Measurements from ENCODE around the gene SAPCD2.

Gene SAPCD2

DNA sequence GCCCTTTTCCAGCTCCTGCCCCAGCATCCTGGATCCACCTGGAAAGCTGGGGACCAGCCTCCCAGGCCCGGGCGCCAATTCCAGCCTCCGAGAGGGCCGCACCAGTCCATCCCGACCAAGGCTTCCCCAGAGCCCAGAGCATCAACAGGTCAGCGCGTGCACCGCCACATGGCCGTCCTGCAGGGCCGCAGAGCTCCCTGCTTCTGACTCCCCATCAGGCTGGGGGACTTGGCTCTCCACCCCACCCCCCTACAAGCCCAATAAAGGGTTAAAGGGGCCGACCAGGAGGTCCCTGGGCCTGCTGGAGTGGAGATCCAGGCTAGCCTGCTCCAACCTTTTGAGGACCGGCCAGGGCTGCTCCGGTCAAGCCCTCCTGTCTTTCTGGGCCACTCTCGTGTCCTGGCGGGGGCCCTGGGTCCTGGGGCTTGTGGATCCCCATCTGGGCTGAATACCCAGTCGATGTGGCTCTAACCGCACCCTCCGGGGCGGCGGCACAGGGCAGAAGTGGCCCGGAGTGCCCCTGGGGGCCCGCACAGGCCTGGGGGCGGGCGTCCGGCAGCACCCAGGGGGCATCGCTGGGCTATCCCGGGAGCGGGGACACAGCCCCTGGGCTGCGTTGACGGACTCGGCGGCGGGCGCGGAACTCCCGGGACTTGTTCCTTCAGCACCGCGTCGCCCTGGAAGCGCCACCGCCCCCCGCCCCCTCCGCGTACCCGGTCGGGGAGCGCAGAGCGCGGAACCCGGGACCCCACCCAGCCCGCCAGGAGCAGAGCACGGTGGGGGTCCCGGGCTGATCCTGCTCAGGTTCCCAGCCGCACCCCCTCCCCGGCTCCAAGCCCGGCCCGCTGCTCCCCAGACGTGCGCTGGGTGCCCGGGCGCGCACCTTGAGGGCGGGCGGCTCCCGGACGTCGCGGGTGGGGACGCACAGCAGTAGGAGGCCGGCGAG is 17.1 kb downstream of the SAPCD2 start:
- TF ChIP-seq Cebpa-rat (IDR thresholded peaks at IDR 0.05) = no peak
- H3K27ac ChIP-seq = no peak overlapping the region
- H3K36me3 ChIP-seq = no peaks in the 10 kb centered on the region
- peaks cover 0 to 24% (median 17%) of the 10 kb centered on the region in 10 experiments; a peak in 18 of 20 replicates for H3K4me1 ChIP-seq
- peaks cover 74 to 89% (median 80%) of the 10 kb centered on the region in 11 experiments for H3K27me3 ChIP-seq
- H3K4me3 ChIP-seq = peak overlapping the region in 4 of 10 experiments; percentile 23 to 32 (median 28); a peak in 2 of 20 replicates
- H3K9ac ChIP-seq = no peak overlapping the region
- H3K9me3 ChIP-seq (replicated peaks in 1 of 11) = no peaks in the 10 kb centered on the region
- H4K20me1 ChIP-seq = peaks cover 0 to 71% (median 30%) of the 10 kb centered on the region in 11 experiments; a peak in 15 of 22 replicates
- peak overlapping the region; percentile 30 to 61 (median 39); a peak in 17 of 22 replicates for H3K4me2 ChIP-seq

DNA sequence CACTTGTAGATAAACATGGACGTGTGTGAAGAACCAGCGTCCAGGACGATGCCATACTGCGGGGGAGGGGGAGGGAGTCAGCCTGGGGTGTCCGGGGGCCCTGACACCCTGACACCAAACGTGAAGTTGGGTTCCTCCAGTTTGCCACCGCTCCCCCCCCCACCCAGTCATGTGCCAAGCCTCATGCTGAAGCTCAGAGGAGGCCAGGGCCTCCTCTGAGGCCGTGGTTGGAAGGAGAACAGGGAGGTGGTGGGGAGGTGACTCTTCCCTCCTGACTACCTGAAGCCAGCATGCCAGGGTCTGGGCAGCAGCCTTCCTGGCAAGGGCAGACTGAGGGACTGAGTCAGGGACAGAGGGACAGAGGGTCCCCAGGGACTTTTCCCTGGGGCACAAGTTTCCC is 18.1 kb downstream of the SAPCD2 start:
- H3K27ac ChIP-seq = no peak overlapping the region
- peaks cover 84 to 99% (median 90%) of the 10 kb centered on the region in 11 experiments for H3K27me3 ChIP-seq
- peaks cover 0 to 19% (median 16%) of the 10 kb centered on the region in 10 experiments; a peak in 16 of 20 replicates for H3K4me1 ChIP-seq
- H3K4me3 ChIP-seq = no peak overlapping the region
- peaks cover 0 to 79% (median 36%) of the 10 kb centered on the region in 11 experiments; a peak in 16 of 22 replicates for H4K20me1 ChIP-seq
- no peaks in the 10 kb centered on the region for H3K9me3 ChIP-seq (replicated peaks in 1 of 11)
- no peak for TF ChIP-seq Cebpa-rat (IDR thresholded peaks at IDR 0.05)
- H3K4me2 ChIP-seq = peak overlapping the region in 7 of 11 experiments; percentile 2 to 43 (median 36); a peak in 9 of 22 replicates
- H3K36me3 ChIP-seq = no peaks in the 10 kb centered on the region
- H3K9ac ChIP-seq = no peak overlapping the region

DNA sequence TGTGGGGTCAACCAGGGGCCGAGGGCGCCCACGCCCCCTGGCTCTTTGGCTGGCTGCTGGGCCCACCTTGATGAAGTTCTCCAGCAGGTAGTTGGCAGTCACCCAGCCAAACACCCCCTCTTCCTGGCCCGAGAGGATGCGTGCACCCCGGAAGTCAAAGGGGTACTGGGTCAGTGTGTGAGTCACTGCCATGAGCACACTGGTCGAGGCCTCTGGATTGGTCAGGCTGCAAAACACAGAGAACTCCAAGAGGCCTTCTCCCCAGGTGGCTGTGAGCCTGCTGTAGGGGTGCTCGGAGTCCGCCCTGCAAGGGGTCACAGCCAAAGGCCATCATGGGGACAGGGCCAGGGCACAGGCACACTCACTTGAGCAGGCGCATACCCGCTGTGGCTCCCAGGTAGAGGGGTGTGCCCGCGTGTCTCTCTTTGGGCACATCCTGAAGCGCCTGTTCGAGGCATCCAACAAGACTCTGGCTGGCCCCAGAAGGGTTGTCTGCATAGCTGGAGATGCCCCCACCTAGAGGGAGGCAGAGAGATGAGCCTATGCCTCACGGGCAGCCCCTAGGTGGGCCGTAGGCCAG is 19.1 kb downstream of the SAPCD2 start:
- Histone ChIP-seq H3K9ac (no peak overlapping the region), H3K36me3 (no peaks in the 10 kb centered on the region), H4K20me1 (peaks cover 0 to 86% (median 40%) of the 10 kb centered on the region in 11 experiments; a peak in 16 of 22 replicates), H3K4me1 (peaks cover 2 to 27% (median 20%) of the 10 kb centered on the region in 10 experiments; a peak in 17 of 20 replicates), H3K9me3 (replicated peaks in 1 of 11) (no peaks in the 10 kb centered on the region), H3K27ac (no peak overlapping the region), H3K4me3 (no peak overlapping the region), H3K4me2 (no peak overlapping the region), H3K27me3 (peaks cover 91 to 99% (median 96%) of the 10 kb centered on the region in 11 experiments)
- TF ChIP-seq Cebpa-rat (IDR thresholded peaks at IDR 0.05) = no peak

DNA sequence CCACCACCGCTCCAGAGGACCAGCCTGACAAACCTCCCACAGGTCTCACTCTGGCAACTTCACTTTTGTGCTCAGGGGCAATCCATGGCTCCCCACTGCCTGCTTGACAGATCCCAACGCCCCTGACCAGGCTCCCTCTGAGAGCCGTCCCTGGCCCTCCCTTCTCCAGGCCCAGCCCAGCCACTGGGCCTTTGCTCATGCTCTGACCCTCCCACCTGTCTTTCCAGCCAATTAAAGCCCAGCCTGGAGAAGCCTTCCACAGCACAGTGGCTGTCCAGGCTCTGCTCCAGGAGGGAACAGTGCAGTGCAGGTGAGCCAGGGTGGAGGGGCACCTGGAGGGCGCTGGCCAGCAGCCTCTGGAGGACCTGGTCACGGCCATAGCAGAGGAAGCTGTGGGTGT is 19.8 kb downstream of the SAPCD2 start:
- Histone ChIP-seq H3K4me3 (no peak overlapping the region), H3K27ac (no peak overlapping the region), H3K9ac (no peak overlapping the region), H3K27me3 (peaks cover 87 to 99% (median 96%) of the 10 kb centered on the region in 11 experiments), H3K9me3 (replicated peaks in 1 of 11) (no peaks in the 10 kb centered on the region), H3K36me3 (no peaks in the 10 kb centered on the region), H3K4me2 (no peak overlapping the region), H4K20me1 (peaks cover 0 to 83% (median 41%) of the 10 kb centered on the region in 11 experiments; a peak in 18 of 22 replicates), H3K4me1 (peaks cover 9 to 33% (median 23%) of the 10 kb centered on the region in 10 experiments; a peak in 19 of 20 replicates)
- TF ChIP-seq Cebpa-rat (IDR thresholded peaks at IDR 0.05) = no peak

DNA sequence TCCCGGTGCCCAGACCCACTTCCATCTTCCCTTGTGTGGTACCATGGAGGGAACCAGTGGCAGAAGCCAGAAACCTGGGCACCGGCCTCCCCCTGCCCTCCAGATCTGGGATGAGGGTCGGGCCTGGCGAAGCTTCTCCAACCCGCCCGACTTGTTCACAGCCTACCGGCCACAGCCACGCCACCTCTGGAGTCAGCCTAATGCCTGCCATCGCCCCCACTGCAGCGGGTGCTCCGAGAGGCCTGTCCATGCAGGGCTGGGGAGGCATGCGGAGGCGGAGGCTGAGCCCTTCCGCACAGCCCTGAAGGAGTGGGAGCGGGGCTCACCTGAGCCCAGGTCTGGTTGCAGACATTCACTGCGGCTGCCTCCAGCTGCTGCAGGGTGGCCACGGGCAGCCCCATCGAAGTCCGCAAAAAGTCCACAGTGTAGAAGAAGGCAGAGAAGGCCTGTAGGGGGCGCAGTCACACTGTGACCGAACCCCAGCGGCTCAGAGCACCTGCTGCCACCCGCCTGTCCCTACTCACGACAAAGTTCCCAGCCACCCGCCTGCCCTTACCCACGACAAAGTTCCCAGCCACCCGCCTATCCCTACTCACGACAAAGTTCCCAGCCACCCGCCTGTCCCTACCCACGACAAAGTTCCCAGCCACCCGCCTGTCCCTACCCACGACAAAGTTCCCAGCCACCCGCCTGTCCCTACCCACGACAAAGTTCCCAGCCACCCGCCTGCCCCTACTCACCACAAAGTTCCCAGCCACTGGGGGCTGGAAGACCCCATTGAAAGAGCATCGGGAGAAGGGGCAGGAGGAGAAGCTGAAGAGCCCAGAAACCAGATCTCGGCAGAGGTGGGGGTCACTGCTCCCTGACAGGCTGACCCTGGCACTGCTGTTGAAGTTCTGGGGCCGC is 20.6 kb downstream of the SAPCD2 start:
- TF ChIP-seq Cebpa-rat (IDR thresholded peaks at IDR 0.05) = no peak
- H3K4me1 ChIP-seq = peaks cover 16 to 41% (median 30%) of the 10 kb centered on the region in 10 experiments
- H3K9me3 ChIP-seq (replicated peaks in 1 of 11) = no peaks in the 10 kb centered on the region
- no peak overlapping the region for H3K4me3 ChIP-seq
- no peak overlapping the region for H3K27ac ChIP-seq
- H3K9ac ChIP-seq = no peak overlapping the region
- no peak overlapping the region for H3K4me2 ChIP-seq
- H3K27me3 ChIP-seq = peaks cover 79 to 99% (median 96%) of the 10 kb centered on the region in 11 experiments
- no peaks in the 10 kb centered on the region for H3K36me3 ChIP-seq
- H4K20me1 ChIP-seq = peaks cover 3 to 83% (median 49%) of the 10 kb centered on the region in 11 experiments; a peak in 21 of 22 replicates

DNA sequence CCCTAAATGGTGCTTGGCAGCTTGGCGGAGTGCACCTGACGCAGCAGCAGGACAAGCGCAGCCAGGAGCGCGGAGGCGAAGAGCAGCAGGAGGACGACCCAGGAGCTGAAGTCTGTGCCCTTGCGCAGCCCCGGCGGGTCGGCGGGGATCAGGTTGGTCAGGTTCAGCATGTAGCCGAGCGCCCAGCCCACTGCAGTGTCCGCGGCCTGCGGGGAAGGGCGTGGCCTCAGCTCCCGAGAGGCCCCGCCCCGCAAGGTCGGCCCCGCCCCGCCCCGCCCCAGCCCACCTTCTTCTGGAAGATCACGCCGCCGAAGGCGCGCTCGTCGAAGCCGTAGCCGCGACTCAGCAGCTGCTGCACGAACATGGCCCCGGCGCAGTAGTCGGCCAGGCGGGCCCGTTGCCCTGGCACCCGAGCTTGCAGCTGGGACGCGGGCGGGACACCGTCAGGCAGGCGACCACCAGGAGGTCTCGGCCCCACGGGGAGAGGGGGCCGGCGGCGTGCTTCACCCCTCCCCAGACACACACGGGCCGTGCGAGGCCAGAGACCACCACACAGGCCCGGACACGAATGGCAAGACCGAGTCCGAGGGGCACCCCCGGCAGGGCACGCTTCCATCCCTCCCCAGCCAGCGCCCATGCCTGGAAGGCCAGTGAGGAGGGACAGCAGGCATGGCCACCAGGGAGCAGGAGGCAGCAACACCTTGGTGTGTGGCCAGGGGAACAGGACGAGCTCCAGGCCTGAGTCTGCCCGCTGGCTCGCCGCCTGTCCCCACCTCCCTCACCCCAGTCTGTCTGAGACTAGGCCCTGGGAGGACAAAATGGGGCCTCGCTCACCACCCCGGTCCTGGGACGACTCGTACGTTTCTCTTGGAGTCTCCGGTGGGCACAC is 21.5 kb downstream of the SAPCD2 start:
- H3K4me1 ChIP-seq = peaks cover 25 to 50% (median 39%) of the 10 kb centered on the region in 10 experiments
- no peak overlapping the region for H3K27ac ChIP-seq
- H3K27me3 ChIP-seq = peaks cover 70 to 96% (median 89%) of the 10 kb centered on the region in 11 experiments
- no peak overlapping the region for H3K4me2 ChIP-seq
- no peak overlapping the region for H3K9ac ChIP-seq
- peaks cover 12 to 84% (median 58%) of the 10 kb centered on the region in 11 experiments; a peak in 21 of 22 replicates for H4K20me1 ChIP-seq
- no peak overlapping the region for H3K4me3 ChIP-seq
- no peak for TF ChIP-seq Cebpa-rat (IDR thresholded peaks at IDR 0.05)
- H3K36me3 ChIP-seq = no peaks in the 10 kb centered on the region
- H3K9me3 ChIP-seq (replicated peaks in 1 of 11) = no peaks in the 10 kb centered on the region

DNA sequence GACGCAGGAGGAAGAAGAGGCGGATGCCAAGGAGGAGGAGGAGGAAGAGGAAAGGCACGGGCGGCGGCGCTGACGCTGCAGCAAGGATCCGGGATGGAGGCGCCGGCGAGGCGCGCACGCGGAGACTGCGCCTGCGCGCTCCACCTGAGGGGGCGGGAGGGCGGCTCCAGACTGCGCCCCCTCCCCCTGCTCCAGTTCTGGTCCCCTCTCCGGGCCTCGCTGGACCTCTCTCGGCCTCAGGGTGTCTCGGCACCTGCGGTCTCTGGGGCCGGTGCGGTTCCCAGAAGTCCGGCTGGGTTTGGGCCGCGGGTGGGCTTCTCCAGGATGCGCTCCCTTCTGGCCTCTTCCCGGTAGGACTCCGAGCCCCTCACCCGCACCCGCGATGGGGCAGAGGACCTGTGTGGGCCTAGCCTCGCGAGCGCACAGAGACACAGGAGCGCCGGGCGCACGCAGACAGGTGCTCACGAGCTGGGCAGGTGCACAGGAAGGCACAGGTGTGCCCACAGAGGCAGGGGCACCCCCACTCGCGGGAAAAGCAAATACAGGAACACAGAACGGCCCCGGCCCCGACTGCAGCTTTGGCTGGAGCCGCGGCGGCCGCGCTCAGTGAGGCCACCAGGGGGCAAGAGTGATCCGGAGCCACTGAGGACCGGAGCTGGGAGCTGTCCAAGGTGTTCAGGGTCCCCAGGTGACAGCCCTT is 24.1 kb downstream of the SAPCD2 start, which contains the start of gene NPDC1:
NPDC1 (minus strand) TSS at position 90 of the 700 bp plus-strand sequence. CDS start 188 bp downstream, outside the sequence.
- H3K9ac ChIP-seq = peak within 1 kb of the TSS; percentile 61 to 84 (median 76)
- peak within 1 kb of the TSS; percentile 72 to 86 (median 81) for H3K4me3 ChIP-seq
- no peaks in the 10 kb centered on the region for H3K9me3 ChIP-seq (replicated peaks in 1 of 11)
- no peak for TF ChIP-seq Cebpa-rat (IDR thresholded peaks at IDR 0.05)
- H3K4me2 ChIP-seq = peak within 1 kb of the TSS; percentile 95 to 100 (median 99)
- peaks cover 43 to 70% (median 62%) of the 10 kb centered on the region in 11 experiments for H3K27me3 ChIP-seq
- H3K36me3 ChIP-seq = peaks cover 0 to 5% (median 0%) of the 10 kb centered on the region in 11 experiments; a peak in 1 of 22 replicates
- peaks cover 33 to 84% (median 71%) of the 10 kb centered on the region in 11 experiments for H4K20me1 ChIP-seq
- peak within 1 kb of the TSS in 10 of 11 experiments; percentile 28 to 70 (median 56); a peak in 17 of 22 replicates for H3K27ac ChIP-seq
- peaks cover 45 to 58% (median 53%) of the 10 kb centered on the region in 10 experiments for H3K4me1 ChIP-seq

All from BLaER1 treated with 17β-estradiol and CSF1 and Interleukin-3, amounts not matched to agents 10 nM and 100 nM (cell line).